NT2/D1 (cell line): Measurements from ENCODE around the gene INPP5D.

ENCODE experiments used
- SUZ12 ChIP-seq: IDR thresholded peaks from 2 replicates; pipeline ENCODE4 v1.6.1; 2011; ENCODE audit not compliant: insufficient read length, insufficient read depth; ENCODE audit errors: extremely low read depth
- YY1 ChIP-seq: IDR thresholded peaks from 2 replicates; pipeline ENCODE4 v1.6.1; 2011; ENCODE audit not compliant: insufficient read length, insufficient read depth
- ZNF274 ChIP-seq: IDR thresholded peaks from 2 replicates; pipeline ENCODE4 v1.6.1; 2011; ENCODE audit warnings: mild to moderate bottlenecking, low read depth, low read length

DNA sequence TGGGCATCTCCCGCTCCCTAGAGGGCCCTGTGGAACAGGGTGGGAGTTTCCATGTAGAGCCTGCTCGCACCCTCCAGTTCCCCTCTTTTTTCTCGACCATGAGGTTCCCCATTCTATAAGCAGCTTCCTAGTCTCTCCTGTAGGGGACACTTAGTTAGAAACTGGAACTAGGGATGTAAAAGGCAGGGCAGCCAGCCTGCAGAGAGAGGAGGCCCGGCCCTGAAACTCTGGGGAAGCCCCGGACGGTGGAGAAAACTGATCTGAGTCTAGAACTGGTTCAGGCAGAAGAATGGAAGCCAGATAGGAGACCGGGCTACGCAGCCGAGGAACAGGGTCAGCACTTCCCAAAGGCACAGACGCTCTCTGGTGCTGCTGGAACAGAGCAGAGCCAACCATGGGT, 139.7 kb downstream of the INPP5D start:
- TF ChIP-seq YY1: no peak
- no peak for TF ChIP-seq ZNF274
- no peak for TF ChIP-seq SUZ12
